Measurements from ENCODE around the gene HEXIM1. TPM values are rescaled to one million over a fixed set of nuclear protein-coding genes. Genes with fewer than 3 reads are reported as not detected.

The HEXIM1 gene
- total and polyA plus RNA-seq, 11 donors = 11.9 to 28.7 (median 21.6) TPM

- Histone ChIP-seq H3K27ac (peak overlapping the region; percentile 93 to 100 (median 99)), H3K27me3 (no peaks in the 10 kb centered on the region), H3K36me3 (no peaks in the 10 kb centered on the region), H3K4me1 (peaks cover 5 to 59% (median 38%) of the 10 kb centered on the region in 12 donors), H3K9me3 (no peaks in the 10 kb centered on the region), H3K4me3 (peak overlapping the region; percentile 32 to 93 (median 76))
- ATAC-seq = peak; percentile 1 to 21 (median 2)
- peak in 4 of 5 donors; percentile 43 to 89 (median 82) for DNase-seq
- 8 to 10% (median 10%) methylated on average over 19 to 29 of the region's 29 CpGs for WGBS, 4 donors
- no peak for TF ChIP-seq POLR2A (IDR thresholded peaks at IDR 0.05)
- no peak for TF ChIP-seq CTCF (IDR thresholded peaks at IDR 0.05)
- intact Hi-C loops (cut with DNase I) = loop anchor here in 1 of 10 donors (1.0 to 5.0 kb wide), 2 partner anchors 14 to 50 kb away; partner anchors contain the start of gene HEXIM2
These were observed 1.2 kb upstream of the HEXIM1 start for GRCh38 chr17:45146890-45147580.

GRCh38 chr17:45147581-45148182, 593 bp upstream of the HEXIM1 start:
- no peaks in the 10 kb centered on the region for H3K9me3 ChIP-seq
- TF ChIP-seq POLR2A (IDR thresholded peaks at IDR 0.05) (no peak), CTCF (IDR thresholded peaks at IDR 0.05) (no peak)
- DNase-seq (peak; percentile 84 to 89 (median 85)), ATAC-seq (peak; percentile 29 to 44 (median 36))
- no peaks in the 10 kb centered on the region for H3K27me3 ChIP-seq
- peaks cover 5 to 65% (median 39%) of the 10 kb centered on the region in 12 donors for H3K4me1 ChIP-seq
- intact Hi-C loops (cut with DNase I) = loop anchor here in 6 of 10 donors (1.0 to 5.0 kb wide), 2 partner anchors 14 to 50 kb away; partner anchors contain the start of gene HEXIM2 (in 6 of the 6)
- H3K4me3 ChIP-seq = peak overlapping the region; percentile 32 to 93 (median 76)
- H3K27ac ChIP-seq = peak overlapping the region; percentile 93 to 100 (median 99)
- 0% methylated on average over 37 to 38 of the region's 38 CpGs for WGBS, 4 donors
- H3K36me3 ChIP-seq = no peaks in the 10 kb centered on the region

GRCh38 chr17:45149037-45149668, 878 bp downstream of the HEXIM1 start:
- TF ChIP-seq POLR2A (IDR thresholded peaks at IDR 0.05) (peak in 1 of 2 donors; percentile 38), CTCF (IDR thresholded peaks at IDR 0.05) (peak; percentile 73 to 95 (median 84))
- WGBS, 4 donors = 0 to 1% (median 0%) methylated on average over 26 to 32 of the region's 32 CpGs
- Histone ChIP-seq H3K27me3 (no peaks in the 10 kb centered on the region), H3K36me3 (no peaks in the 10 kb centered on the region), H3K4me3 (peak overlapping the region; percentile 62 to 93 (median 79)), H3K4me1 (peaks cover 5 to 59% (median 34%) of the 10 kb centered on the region in 12 donors), H3K27ac (peak overlapping the region; percentile 86 to 100 (median 96)), H3K9me3 (no peaks in the 10 kb centered on the region)
- intact Hi-C loops (cut with DNase I) = loop anchor here in 1 of 10 donors (5.0 kb wide), 1 partner anchor 48 kb away; no protein-coding TSS in a partner anchor
- ATAC-seq (peak; percentile 44 to 71 (median 58)), DNase-seq (peak; percentile 90 to 94 (median 91))

All from heart left ventricle (tissue), 16 donors.